DMS 273 treated with DMSO at 0.1 percent for 48 hours (cell line): ENCODE results near the gene KLHDC7B.
"Not testable (repeated sequence)": the region's sequence is repeated elsewhere in the genome, so short reads cannot be mapped to it uniquely, and the experiment has no call there.

ENCODE experiments used
- DNase-seq: peaks from one replicate; lab custom pipeline; 2025; lab: John Stamatoyannopoulos, UW

The KLHDC7B gene

DNA sequence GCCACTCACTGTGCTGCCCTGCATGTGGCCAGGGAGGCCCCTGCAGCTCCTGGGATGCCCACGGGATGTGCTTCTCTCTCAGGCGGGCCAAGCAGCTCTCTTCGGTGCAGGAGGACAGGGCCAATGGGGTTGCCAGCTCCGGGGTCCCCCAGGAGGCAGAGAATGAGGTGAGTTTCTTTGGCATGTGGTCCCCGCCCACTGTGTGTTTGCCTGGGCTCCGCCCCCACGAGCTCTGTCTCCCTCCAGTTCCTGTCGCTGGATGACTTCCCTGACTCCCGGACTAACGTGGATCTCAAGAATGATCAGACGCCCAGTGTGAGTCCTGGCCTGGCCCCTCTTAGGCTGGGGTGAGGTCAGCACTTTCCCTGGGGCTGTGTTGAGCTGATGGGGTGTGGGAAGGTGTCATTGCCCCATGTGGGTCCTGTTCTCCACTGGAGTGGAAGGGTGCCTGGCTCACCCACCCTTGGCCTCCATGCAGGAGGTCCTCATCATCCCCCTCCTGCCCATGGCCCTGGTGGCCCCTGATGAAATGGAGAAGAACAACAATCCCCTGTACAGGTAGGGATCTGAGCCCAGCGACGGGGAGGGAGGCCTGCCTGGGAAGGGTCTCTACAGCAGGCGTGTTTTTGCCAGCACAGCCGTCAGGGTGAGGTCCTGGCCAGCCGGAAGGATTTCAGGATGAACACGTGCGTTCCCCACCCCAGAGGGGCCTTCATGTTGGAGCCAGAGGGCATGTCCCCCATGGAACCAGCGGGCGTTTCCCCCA is 28.0 kb upstream of the KLHDC7B start:
- no peak for DNase-seq

DNA sequence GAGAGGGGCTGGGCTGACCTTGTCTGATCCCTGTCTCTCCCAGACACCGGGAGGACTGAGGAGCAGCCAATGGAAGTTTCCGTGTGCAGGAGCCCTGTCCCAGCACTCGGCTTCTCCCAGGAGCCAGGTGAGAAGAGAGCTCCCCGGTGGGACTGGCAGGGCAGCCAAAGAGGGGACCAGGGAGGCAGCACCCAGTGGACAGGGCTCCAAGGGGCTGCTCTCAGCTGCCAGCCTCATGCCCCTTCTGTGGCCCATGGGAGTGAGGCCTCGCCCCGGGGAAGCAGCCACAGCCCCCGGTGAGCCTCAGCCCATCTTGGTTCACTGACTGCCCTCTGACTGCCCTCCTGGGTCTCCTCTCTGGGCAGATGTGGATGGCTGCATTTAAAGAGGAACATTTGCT is 27.1 kb upstream of the KLHDC7B start:
- no peak for DNase-seq

DNA sequence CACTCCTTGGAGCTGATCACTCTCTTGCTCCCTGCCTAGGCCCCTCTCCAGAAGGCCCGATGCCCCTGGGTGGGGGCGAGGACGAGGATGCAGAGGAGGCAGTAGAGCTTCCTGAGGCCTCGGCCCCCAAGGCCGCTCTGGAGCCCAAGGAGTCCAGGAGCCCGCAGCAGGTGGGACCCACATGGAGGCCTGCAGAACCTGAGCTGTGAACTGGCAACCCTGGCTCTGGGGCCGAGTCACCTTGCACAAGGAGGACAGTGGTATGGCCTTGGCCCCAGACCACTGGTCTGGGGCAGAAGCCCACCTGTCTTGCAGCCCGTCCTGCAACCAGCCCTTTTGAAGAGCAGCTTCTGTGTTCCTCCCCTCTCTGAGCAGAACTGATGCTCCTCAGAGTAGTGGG is 26.5 kb upstream of the KLHDC7B start:
- no peak for DNase-seq

DNA sequence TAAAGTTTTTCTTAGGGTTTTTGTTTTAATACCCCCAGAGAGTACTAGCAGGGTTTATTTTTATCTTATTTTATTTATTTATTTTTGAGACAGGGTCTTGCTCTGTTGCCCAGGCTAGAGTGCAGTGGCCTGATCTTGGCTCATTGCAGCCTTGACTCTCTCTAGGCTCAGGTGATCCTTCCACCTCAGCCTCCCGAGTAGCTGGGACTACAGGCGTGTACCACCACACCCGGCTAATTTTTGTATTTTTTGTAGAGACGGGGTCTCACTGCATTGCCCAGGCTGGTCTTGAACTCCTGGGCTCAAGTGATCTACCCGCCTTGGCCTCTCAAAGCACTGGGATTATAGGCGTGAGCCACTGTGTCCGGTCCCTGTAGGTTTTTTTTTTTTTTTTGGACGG is 25.5 kb upstream of the KLHDC7B start:
- DNase-seq, result not testable (repeated sequence)

DNA sequence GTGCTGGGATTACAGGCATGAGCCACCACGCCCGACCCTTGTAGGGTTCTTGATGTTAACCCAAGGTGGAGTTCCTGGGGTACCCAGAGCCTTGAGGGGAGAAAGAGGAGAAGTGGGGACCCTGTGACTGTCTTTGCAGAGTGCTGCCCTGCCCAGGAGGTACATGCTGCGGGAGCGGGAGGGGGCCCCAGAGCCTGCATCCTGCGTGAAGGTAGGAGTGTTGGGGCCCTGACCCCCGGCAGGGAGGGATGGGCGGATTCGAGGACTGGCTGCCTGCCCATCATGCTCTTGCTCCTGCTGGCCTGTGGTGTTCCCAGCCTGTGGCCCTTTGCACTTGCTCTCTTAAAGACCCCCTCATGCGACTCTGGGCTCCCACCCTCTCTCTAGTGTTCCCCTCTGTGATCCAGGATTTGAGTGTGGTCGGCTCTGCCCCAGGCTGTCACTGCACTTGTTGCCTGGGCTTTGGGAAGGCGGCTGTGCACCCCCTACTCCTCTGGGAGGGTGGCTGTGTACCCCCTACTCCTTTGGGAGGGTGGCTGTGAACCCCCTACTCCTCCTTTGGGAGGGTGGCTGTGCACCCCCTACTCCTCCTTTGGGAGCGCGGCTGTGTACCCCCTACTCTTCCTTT is 24.8 kb upstream of the KLHDC7B start:
- no peak for DNase-seq

DNA sequence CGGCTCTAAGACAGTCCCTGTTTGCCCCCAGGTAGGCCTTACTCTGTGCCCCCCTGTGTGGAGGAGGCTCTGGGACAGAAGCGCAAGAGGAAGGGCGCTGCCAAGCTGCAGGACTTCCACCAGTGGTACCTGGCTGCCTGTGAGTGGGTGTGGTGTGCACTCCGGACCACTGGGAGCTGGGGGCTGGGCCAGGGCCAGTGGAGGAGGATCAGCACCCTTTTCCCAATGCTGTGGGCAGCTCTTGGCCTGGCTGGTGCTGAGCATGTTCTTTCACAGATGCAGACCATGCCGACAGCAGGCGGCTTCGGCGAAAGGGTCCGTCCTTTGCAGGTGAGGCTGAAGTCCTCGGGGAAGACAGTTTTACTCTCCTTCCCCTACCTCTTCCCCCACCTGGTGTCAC is 24.0 kb upstream of the KLHDC7B start:
- no peak for DNase-seq

DNA sequence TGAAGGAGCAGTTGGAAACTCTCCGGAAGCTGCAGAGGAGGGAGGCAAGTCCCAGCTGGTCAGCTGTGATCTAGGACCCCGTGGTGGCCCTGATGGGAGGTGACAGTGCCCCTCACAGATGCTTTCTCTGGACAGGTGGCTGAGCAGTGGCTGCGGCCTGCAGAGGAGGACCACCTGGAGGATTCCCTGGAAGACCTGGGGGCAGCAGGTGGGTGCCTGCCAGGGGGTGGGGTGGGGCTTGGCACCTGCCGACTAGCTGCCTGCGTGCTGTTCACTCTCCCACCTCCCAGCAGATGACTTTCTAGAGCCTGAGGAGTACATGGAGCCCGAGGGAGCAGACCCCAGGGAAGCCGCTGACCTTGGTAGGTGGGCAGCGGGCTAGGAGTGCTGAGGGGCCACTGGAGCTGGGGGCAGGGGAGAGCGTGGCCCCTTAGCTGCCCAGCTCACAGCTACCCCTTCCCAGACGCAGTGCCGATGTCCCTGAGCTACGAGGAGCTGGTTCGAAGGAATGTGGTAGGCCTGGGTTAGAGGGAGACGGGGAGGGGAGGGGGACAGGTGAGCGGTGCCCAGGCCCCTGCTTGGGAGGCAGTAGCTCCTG is 23.4 kb upstream of the KLHDC7B start:
- no peak for DNase-seq

DNA sequence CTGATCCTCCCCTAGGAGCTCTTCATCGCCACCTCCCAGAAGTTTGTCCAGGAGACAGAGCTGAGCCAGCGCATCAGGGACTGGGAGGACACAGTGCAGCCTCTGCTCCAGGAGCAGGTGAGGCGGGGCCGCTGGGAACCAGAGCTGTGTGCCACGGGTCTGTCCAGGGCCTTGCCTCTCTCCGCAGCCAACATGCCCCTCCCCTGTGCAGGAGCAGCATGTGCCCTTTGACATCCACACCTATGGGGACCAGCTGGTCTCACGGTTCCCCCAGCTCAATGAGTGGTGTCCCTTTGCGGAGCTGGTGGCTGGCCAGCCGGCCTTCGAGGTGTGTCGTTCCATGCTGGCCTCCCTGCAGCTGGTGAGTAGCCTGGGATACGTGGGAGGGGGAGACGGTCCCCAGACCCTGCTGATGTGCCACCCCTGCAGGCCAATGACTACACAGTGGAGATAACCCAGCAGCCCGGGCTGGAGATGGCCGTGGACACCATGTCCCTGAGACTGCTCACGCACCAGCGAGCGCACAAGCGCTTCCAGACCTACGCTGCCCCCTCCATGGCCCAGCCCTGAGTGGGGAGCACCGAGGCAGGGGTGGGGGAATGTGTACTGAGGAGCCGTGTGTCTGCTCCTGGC is 22.8 kb upstream of the KLHDC7B start:
- DNase-seq, result no peak

DNA sequence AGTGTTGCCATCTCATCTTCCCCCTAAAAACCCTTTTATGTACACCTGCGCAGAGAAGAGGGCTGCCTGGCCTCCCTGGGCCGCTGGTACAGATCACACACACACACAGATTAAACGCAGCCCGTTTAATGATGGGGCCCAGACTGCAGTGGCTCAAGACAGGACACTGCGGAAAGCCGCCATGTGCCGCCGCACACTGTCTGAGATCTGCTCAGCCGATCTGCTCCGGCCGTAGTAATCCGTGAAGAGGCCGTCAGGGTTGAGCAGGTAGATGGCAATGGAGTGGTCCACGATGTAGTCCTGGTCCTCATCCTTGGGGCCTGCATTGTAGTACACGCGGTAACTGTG is 22.3 kb upstream of the KLHDC7B start:
- DNase-seq, result no peak

DNA sequence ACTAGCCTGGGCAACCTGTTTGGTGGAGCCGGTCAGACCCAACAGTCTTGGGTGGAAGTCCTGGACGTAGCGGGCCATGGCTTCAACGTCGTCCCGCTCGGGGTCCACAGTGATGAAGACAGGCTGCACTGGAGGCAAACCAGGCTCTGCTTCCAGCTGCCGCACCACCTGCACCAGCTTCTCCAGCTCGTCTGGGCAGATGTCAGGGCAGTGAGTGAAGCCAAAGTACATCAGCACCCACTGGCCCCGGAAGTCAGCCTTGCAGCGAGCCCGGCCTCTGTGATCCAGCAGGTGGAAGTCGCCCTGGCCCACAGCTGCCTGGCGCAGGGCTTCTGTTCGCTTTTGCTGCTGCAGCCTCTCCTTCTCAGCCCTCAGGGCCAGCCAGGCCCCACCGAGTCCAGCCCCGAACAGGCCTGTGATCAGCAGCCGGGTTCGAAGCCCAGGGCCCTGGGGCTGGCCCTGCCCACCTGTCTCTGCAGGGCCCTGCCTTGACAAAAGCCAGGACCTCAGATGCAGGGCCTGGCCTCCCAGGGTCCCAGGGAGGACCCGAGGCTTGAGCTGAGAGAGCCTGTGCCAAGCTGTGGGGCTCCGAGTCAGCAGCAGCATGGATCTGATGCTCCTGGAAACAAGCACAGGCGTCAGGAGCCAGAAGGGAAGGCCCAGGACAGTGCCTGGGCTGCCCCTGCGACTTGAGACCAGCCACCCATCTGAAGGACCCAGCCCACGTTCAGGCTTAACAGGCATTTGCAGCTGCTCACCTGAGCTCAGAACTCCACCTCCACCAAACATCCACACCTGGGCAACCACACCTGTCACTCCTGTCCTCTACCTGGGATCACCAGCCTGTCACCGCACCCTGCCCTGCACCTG is 21.7 kb upstream of the KLHDC7B start:
- no peak for DNase-seq

DNA sequence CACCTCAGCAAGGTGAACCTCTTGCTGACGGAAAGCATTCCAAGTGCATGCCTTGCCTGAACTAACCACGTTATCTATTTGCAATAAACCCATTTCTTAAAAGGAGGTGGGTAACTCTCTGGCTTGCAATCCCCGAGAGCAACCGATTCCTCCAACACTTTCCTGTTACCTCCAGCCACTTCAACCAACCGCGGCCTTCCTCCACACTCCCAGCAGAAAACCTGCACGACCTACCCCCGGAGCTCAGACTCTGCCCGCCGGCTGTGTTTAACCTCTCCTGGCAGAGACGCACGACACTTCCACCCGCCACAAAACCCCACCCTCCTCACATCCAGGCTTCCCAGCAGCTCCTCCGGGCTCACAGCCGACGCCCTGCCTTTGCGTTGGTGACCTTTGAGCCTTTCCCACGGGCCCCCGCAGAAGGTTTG is 21.0 kb upstream of the KLHDC7B start:
- no peak for DNase-seq

DNA sequence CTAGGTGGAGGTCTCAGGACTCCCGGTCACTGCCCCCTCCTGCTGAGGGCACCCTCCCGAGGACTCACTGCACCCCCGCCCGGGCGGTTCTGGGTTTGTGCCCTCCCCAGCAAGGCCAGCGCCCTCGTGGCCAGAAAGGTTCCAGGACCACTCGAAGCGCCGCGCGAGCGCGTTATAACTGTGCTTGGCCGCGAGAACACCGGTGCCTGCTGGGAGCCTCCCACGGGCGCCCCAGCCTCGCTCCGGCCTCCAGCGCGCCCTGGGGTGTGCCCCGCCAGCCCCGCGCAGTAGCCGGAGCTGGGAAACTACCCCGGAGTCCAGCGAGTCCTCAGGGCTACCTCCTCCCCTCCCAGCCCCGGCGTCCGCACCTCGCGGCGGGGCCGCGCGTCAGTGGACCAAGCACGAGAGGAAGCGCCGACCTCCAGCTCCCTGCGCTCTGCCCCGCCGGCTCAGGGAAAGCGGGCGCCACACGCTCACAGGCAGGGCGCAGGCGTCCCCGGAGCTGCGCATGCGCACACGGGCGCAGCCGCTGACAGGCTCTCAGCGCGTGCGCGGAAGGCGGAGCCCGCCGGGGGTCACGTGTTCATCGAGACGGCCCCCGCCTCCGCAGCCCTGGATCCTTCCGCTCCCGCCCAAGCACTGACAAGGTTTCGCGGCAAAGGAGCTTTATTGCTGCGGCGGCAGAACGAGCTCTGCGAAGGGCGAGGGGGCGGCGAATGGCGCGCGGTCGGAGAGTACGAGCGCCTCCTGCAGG is 20.4 kb upstream of the KLHDC7B start, which contains the start of gene SCO2:
Gene SCO2 (minus strand): TSS at position 495 of the 754 bp plus-strand sequence. CDS start 1,187 bp downstream, outside the sequence.
- DNase-seq, result peak; percentile 83

DNA sequence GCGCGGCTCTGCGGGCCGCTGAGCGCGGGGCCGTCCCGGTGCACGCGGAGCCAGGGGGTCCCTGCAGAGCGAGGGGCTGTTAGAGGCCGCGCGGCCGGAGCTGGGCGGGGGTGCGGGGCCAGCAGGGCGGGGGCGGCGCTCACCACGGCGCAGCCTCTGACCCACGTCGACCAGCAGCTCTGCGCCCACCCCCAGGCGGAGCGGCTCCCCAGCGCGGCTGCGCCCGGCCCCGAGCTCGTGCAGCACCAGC is 19.9 kb upstream of the KLHDC7B start:
- no peak for DNase-seq

DNA sequence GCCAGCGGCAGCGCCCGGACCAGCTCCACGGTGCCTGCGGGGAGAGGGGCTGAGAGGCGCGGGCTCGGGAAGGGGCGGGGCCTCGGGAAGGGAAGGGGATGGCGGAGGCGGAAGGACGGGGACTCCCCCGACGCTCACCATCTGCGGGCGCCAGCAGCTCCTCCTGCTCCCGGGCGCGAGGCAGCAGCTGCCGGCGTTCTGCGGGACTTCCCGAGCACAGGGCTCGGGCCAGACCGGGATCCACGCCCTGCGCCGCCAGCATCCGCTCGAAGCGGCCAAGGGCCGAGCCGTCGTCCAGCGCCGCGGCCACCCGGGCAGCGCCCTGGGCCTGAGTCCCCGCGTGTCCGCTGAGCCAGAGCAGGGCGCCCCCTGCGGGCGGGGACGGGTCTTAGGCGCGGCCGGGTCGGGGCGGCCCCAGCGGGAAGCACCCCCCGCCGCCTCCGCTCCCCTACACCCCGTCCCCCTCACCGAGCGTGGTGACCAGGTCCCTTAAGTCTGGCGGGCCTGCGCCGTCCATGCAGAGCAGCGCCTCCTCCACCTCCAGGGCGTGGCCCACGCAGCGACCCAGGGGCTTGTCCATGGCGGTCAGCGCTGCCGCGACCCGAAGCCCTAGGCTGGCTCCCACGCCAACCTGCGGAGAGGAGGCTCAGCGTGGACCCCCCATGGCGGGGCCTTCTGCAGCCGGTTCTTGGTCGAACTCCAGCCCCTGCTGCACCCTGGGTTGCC is 19.4 kb upstream of the KLHDC7B start:
- DNase-seq, result peak; percentile 33

DNA sequence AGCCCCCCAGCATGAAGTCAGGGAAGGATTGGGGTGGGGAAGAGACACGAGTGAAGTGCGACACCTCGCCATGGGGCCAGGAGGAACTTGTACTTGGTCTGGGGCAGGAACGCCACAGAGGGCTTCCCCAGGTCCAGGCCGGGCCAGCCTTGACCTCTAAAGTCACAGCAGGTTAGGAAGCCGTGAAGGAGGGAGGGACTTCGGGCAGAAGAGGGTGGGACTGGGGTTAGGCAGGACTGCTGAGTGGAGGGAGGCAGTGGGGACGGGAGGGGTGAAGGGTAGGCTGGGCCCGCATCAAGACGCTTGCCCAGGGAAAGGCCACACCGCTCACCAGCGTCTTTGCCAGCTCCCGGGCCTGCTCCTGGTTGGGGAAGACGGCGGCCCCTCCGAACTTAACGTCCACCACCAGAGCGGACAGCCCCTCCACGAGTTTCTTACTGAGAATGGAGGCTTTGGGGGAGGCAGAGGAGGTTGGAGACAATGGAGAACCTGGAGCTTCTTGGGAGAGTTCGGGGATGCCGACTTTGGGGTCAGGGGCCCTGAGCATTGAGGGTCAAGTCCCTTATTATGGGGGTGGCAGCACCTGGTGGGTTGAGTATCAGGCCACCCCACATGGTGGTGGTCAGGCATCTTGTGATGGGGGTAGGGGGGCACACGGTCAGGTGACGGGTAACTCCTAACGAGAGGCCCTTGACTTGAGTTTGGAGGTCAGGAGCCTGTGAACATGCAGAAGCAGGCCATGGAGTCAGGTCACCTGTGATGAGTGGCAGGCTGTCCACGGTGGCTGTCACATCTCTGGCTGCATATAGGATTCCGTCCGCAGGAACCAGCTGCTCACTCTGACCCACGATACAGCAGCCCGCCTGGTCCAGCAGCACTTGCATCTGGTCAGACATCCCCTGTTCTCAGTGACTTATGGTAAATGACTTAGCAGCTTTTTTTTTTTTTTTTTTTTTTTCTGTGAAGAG is 18.6 kb upstream of the KLHDC7B start:
- DNase-seq, result no peak

DNA sequence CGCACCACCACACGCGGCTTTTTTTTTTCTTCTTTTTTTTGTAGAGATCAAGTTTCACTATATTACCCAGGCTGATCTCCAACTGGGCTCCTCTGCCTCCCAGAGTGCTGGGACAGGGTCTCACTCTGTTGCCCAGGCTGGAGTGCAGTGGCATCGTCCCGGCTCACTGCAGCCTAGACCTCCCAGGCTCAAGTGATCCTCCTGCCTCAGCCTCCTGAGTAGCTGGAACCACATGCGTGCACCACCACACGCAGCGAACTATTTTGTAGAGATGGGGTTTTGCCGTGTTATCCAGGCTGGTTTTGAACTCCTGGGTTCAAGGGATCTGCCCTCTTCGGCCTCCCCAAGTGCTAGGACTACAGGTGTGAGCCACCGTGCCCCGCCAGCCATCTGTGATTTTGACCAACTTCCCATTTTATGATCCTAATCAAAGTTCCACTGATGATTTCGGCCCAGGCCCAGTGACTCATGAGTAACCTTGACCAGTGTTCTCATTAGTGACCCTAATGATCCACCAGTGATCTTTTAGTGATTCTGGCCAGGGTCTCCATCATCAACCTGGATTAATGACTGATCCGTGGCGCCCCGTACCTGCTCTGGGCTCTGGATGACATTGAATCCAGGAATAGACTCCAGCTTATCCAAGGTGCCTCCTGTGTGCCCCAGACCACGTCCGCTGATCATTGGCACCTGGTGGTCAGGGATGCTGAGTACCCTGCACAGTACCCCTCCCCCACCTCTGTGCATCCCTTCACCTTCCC is 17.6 kb upstream of the KLHDC7B start:
- DNase-seq, result no peak

DNA sequence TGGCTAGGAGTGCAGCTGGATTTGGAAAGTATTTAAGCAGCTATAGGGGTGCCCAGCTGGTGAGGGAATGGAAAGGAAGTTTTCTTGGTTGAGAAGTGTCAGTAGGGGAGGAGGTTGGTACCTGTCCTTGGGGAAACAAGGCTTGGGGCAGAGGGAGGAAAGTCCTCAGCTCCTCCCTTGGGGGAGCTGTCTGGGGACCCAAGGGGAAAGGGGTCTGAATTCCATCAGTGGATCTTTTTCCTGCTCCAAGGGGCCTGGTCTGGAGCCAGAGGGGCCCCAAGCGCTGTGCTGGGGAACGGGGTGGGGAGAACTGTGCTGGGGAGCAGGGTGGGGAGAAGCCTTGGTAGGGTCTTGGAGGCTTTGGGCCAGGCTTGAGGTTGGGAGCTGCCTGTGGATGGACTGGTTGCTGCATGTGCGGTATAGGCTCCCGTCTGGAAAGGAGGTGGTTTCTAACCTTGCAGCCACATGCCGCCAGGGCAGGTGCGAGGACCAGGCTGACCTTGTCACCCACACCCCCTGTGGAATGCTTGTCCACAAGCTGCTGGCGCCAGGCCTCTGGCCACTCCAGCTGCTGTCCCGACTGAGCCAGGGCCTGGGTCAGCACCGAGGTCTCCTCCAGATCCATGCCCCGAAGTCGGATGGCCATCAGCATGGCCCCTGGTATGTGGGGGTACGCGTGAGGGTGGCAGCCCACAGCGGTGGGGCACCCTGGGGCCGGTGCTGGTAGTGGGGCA is 16.9 kb upstream of the KLHDC7B start:
- DNase-seq, result no peak

DNA sequence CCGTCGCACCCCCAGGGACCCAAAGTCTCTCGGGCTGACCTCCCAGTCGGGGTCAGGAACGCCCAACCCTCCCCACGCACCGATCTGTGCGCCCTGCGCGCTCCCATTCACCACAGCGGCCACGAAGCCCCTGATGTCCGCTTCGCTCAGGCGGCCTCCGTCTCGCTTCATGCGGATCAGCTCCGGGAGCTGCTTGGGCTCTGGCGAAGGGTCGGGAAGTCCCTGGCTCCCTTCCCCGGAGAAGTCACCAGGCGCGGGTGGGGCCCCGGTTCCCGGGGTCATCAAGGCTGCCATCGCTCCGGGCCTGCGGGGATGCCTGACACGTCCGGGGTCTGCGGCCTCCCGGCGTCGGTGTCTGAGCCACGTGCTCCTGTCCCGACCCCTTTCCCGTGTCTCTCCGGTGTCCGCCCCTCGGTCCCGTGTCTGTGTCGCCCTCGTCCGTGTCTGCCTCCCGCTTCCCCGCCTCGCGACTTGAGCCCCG is 16.2 kb upstream of the KLHDC7B start:
- no peak for DNase-seq
